Epidermal melanocyte (primary cell): ENCODE measurements around the gene GAB2.

Experiments
- DNase-seq: peaks from one replicate; pipeline ENCODE4 v3.0.0; 2011; ENCODE audit warnings: low spot score; ENCODE audit not compliant: insufficient read length

Gene GAB2

DNA sequence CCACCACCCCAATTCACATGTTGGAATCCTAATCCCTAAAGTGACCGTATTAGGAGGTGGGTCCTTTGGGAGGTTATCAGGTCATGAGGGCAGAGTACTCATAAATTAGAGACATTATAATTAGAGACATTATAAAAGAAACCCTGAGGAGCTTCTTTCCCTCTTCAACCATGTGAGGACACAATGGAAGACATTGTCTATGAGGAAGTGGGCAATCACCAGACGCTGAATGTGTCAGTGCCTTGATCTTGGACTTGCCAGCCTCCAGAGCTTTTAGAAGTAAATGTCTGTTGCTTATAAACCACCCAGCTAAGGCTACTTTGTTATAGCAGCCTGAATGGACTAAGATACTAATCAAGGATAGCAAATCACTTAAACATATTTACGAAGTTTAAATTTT is 14.8 kb downstream of the GAB2 start:
- no peak for DNase-seq

- no peak for DNase-seq
Observed at GRCh38 chr11:78400702-78401101, 16.9 kb downstream of the GAB2 start.

GRCh38 chr11:78400116-78400515 is 17.5 kb downstream of the GAB2 start:
- DNase-seq = no peak

- DNase-seq = no peak
Observed at GRCh38 chr11:78399136-78399535, 18.5 kb downstream of the GAB2 start.

GRCh38 chr11:78398715-78399114 is 18.9 kb downstream of the GAB2 start:
- DNase-seq = no peak

DNA sequence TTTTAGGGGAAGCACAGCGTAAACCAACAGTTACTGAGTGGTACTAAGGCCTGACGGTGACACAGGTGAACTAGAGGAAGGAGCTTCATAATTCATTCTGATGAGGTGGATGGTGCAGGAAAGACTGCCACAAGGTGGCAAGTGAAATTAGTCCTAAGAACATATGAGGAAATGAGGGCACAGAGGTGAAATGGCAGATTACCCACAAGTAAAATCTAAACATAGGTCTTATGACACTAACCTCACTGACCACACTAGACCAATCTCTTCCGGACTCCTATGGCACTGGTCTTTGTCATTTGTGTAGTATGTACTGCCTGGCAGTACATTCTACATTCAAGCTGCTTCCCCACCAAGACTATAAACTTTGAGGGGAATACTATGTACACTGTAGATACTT is 20.2 kb downstream of the GAB2 start:
- no peak for DNase-seq

- DNase-seq = no peak
Observed at GRCh38 chr11:78395597-78395996, 22.0 kb downstream of the GAB2 start.

DNA sequence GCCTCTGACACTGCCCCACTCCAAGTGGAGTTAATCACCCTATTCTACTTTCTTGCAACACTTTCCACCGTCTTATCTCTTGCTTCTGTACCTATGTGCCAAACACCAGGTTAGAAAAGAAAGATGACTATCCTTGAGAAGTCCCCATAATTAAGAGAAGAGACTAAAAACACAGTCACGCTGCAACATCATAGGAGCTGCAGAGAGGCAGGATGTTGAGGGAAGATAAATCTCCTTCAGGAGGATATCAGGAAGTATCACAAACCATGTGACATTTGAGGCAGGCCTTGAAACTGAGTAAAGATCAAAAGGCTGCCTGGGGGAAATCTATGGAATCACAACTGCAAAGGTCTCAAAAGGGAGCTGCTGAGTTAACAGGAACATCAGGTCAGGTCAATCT is 24.8 kb downstream of the GAB2 start:
- no peak for DNase-seq

DNA sequence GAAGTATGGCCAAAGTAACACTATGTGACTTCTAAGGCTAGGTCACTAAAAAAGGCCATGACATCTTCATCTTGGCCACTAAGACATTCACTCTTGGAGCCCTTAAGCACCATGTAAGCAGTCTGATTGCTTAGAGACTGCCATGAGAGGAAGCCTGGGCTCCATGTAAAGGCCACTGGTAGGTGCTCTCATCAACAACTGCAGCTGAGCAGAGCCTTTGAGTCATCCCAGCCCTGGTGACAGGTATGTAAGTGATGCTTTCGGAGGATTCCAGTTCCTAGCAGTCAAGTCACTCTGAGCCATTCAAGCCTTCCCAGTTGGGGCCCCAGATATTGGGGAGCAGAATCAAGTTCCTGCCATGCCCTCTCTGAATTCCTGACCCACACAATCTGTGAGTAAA is 26.2 kb downstream of the GAB2 start:
- DNase-seq = no peak

- no peak for DNase-seq
Observed at GRCh38 chr11:78390809-78391208, 26.8 kb downstream of the GAB2 start.

DNA sequence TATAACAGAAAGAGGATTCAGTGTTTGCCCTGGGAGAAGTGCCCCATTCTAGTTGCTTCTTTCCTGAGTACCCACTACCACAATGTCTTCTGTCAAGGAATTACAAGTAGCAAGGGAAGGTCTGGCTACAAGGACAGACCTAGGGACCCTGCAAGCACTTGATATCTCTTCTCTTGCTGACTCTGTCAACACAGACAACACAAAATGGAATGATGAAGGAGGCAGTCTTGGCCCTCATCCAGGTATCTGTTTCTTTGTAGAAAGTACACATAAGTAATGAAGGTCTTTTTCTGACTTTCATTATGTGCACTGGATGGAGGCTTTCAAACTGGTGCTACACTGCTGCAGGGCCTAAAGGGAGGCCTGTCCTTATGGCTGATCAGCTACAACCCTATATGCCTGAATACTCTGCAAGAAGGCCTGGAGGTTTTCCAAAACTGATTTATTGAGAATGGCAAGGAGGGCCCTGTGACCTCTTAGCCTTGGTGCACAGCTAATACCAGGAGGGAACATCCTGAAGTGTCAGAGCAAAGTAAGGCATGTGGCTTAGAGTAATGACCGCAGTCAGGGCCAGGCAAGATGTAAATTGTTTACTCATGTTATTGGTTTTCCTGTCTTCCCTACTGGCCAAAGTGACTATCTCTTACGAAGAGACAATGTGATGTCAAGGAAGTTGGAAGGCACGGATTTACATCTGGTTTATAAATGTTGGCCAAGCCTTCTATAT is 31.2 kb downstream of the GAB2 start:
- no peak for DNase-seq

DNA sequence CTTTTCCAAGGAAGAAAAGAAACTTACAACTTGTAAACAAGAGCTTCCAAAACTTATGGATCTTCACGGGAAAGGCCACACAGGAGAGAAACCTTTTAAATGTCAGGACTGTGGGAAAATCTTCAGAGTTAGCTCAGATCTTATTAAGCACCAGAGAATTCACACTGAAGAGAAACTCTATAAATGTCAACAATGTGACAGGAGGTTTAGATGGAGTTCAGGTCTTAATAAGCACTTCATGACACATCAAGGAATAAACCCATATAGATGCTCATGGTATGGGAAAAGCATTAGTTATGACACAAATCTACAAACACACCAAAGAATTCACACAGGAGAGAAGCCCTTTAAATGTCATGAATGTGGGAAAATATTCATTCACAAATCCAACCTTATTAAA is 32.4 kb downstream of the GAB2 start:
- DNase-seq = no peak

- no peak for DNase-seq
Observed at GRCh38 chr11:78384231-78384630, 33.4 kb downstream of the GAB2 start.

GRCh38 chr11:78381865-78382264 is 35.8 kb downstream of the GAB2 start:
- DNase-seq = no peak

DNA sequence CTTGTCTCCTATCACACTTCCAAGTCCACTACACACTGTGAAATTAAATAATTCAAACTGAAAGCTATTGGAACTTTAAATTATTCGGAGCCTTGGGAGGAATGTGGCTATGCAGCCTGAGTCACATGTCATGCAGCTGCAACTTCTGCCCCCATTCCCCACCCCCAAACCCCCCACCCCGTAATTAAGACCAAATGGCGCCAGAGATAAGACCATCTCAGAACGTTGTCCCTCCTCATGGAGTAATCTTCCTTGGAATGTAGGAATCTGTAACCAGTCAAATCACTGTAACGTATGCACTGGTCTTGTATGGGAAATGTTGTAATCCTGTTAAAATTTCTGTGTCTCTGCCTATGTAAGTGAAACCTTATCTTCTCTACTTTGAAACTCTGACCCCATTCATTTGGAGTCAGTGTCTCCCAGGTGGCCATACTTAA is 37.0 kb downstream of the GAB2 start:
- DNase-seq = no peak

DNA sequence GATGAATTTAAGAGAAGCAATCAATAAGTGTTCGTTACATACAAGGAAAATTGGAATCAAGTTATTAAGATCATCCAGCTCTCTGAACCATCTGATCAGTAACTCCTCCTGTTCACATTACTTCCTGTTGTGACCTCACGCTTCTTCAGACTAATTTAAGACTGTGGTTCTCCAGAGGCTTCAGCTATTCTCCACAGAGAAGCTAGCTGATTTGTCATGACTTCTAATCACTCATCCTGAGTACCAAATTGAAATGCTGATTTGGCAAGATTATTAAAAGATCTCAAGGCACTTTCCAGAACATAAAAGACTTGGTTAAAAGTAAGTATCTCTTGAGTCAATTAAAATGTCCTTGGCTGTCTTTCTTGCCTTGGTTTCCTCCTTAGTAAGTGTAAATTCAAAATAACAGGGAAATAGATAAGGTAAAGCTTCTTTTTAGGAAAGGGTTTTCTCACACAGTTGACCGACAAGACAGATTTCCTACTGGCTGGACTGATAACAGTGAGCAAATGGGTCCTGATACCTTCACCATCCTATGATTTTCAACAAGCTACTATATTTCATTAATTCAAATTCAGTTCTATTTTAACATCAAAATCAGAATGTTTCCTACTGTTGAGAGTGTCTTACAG is 38.5 kb downstream of the GAB2 start:
- DNase-seq = no peak

DNA sequence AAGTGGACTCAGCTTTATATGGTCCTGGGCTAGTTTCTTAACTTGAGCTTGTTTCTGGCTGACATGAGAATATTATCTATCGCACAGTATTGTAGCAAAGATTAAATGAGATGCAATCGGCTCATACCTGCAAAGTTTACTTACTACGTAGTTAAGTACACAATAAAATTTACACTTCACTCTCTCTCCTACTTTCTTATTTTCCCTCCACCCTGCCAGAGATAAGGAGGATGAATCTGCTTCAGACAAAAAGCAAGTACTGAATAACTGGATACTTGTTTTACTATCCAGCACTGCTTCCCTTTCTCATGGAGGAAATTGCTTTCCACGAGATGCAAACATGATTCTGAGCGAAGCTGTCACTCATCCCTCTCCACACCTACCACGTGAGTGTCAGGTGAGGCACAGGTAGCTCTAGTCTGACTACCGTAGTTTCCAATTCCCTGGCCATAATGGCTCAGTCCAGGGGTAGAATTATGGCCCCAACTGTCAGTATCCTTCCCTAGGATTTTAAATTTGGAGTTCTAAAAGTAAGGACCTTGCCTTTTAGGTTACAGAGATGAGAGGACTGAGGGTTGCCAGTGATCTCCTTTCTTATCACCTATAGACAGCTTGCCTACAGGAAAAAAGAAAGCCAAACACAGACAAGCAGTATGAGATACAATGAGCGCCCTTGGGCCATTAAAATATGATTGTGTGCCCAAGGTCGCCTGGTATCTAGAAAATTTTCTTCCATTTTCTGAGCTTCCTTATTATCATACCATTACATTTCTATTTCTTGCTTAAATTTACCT is 39.8 kb downstream of the GAB2 start:
- DNase-seq = no peak

GRCh38 chr11:78376858-78377257 is 40.8 kb downstream of the GAB2 start:
- no peak for DNase-seq

GRCh38 chr11:78374917-78375316 is 42.7 kb downstream of the GAB2 start:
- DNase-seq = no peak

- DNase-seq = peak; percentile 34
Observed at GRCh38 chr11:78373689-78374088, 43.9 kb downstream of the GAB2 start.

DNA sequence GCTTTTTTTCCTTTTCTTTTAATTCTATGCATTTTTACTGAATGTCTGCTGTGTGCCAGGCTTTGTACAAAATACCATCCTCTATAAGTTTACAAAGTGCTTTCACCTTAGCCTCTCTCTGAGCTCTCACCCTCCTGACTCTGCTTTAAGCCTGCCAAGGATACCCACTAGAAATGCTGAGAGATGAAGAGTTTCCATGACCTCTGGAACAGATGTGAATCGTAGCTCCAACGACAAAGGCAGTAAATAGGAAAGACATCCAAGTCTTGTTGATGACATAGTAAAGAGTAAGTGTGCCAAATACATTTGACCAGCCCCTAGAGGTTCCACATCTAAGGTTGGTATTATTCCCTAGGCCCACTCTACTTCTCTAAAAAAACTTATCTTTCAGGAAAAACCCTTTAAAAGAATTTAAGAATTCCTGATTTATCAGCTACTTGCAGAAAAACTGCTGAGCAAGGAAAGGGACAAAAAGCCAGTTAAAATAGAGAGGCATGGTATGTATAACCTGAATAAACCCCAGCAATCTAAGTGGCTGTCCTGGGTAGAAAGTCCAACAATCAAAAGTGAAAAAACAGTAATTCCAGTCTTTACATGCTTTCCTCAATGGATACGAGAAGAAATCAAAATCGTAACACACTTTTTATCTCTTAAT is 45.4 kb downstream of the GAB2 start:
- no peak for DNase-seq
